GM18519 (cell line): Measurements from ENCODE around the gene ADAMTSL4.
"Not testable (repeated sequence)": the region's sequence is repeated elsewhere in the genome, so short reads cannot be mapped to it uniquely, and the experiment has no call there.

ENCODE experiments used
- ATAC-seq: cut with Tn5 transposase; IDR thresholded peaks from one replicate; pipeline ENCODE4 v1.9.1; 2021; ENCODE audit warnings: mild to moderate bottlenecking, moderate library complexity; ENCODE audit not compliant: unreplicated experiment, low FRiP score

The ADAMTSL4 gene

GRCh38 chr1:150579945-150580642 is 30.9 kb downstream of the ADAMTSL4 start:
- no peak for ATAC-seq

DNA sequence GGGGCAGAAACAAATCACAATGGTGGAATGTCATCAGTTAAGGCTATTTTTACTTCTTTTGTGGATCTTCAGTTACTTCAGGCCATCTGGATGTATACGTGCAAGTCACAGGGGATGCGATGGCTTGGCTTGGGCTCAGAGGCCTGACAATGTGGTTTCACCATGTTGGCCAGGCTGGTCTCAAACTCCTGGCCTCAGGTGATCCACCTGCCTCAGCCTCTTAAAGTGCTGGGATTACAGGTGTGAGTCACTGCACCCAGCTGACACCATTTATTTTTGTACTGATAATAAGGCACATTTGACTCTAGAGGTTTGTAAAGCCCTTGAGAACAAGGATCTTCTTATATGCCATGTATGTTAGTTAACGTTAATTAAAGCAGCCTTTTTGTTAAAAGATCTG is 31.8 kb downstream of the ADAMTSL4 start:
- not testable (repeated sequence) for ATAC-seq

- not testable (repeated sequence) for ATAC-seq
Measured at GRCh38 chr1:150581437-150581836, 32.2 kb downstream of the ADAMTSL4 start.

DNA sequence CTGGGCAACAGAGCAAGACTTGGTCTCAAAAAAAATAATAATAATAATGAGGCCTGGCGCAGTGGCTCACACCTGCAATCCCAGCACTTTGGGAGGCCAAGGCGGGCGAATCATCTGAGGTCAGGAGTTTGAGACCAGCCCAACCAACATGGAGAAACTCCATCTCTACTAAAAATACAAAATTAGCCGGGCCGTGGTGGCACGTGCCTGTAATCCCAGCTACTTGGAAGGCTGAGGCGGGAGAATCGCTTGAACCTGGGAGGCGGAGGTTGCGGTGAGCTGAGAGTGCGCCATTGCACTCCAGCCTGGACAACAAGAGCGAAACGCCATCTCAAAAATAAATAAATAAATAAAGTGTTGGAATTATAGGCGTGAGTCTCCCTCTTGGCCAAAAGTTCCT is 32.8 kb downstream of the ADAMTSL4 start:
- ATAC-seq = not testable (repeated sequence)

DNA sequence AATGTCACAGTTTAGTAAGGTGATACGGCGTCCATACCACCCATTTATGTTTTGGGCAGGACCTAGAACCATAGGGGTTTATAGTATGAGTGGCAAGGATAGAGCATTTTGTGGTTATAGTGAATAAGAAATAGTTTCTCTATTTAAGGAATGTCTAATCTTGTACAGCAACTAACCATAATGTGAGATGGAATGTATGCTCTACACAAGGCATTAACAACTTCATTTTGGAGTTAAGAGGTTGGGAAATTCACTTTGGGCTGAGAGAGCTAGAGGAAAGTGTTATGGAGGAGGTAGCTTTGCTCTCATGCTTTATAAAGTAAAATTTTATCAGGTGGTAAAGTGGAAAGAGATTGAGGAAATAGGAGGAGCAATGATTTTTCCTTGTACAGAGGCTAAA is 33.2 kb downstream of the ADAMTSL4 start:
- ATAC-seq = no peak

GRCh38 chr1:150596095-150596892 is 47.1 kb downstream of the ADAMTSL4 start:
- no peak for ATAC-seq

DNA sequence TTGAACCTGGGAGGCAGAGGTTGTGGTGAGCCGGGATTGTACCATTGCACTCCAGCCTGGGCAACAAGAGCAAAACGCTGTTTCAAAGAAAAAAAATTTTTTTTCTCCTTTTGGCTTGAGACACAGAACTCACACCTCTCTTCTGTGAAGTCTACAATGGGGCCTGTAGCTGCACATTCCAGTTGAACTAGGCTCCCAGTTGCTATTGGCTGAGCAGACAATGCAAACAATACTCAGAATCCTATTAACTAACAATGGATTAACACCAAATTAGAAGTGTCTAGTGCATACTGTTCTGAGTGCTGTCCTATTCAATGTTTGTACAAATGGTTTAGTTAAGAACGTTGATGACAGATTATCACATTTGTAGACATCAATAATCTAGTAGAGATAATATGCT is 47.8 kb downstream of the ADAMTSL4 start:
- no peak for ATAC-seq

DNA sequence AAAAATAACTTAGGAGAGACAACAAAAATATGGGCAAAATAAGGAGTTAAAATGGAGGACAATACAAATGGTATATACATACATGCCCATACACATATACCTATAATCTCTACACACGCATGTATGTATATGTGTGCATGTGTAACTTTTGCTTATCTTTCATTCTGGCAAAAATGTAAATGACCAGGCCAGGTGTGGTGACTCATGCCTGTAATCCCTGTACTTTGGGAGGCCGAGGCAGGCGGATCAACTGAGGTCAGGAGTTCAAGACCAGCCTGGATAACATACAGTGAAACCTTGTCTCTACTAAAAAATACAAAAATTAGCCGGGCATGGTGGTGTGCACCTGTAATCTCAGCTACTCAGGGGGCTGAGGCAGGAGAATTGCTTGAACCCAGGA is 49.1 kb downstream of the ADAMTSL4 start:
- not testable (repeated sequence) for ATAC-seq

DNA sequence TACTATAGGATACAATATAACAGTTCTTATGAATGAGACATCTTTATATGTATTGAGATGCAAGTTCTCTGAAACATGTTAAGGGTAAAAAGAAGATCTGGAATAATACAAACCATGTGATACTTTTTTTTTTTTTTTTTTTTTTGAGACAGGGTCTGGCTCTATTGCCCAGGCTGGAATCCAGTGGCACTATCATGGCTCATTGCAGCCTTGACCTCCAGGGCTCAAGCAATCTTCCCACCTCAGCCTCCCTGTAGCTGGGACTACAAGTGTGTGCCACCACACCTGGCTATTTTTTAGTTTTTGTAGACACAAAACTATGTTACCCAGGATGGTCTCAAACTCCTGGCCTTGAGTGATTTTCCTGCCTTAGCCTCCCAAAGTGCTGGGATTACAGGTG is 52.3 kb downstream of the ADAMTSL4 start:
- no peak for ATAC-seq

GRCh38 chr1:150602372-150602771 is 53.2 kb downstream of the ADAMTSL4 start:
- not testable (repeated sequence) for ATAC-seq

- no peak for ATAC-seq
Measured at GRCh38 chr1:150603711-150604110, 54.5 kb downstream of the ADAMTSL4 start.

DNA sequence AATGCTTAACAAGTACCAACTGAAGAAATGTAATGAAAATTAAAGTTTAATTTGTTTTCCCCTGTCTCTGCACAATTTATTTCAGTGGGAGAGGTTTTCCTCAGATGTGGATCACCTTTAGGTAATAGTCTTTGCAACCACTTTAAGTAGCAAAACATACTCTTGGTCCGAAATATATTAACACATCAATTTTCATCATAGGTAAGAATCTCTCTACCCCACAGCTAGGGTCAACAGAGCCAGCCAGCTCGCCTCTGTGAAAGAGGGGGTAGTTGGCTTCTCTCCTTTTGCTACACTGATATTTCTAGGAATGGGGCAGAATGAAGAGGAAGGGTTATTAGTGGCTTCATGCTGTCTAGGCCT is 55.0 kb downstream of the ADAMTSL4 start:
- no peak for ATAC-seq

DNA sequence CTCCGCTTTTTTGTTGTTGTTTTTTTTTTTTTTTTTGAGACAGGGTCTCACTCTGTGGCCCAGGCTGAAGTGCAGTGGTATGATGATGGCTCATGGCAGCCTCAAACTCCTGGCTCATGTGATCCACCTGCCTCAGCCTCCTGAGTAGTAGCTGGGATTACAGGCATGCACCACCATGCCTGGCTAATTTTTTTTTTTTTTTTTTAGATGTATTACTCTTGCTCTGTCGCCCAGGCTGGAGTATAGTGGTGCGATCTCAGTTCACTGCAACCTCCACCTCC is 56.2 kb downstream of the ADAMTSL4 start:
- not testable (repeated sequence) for ATAC-seq

GRCh38 chr1:150606463-150607142 is 57.4 kb downstream of the ADAMTSL4 start:
- no peak for ATAC-seq

DNA sequence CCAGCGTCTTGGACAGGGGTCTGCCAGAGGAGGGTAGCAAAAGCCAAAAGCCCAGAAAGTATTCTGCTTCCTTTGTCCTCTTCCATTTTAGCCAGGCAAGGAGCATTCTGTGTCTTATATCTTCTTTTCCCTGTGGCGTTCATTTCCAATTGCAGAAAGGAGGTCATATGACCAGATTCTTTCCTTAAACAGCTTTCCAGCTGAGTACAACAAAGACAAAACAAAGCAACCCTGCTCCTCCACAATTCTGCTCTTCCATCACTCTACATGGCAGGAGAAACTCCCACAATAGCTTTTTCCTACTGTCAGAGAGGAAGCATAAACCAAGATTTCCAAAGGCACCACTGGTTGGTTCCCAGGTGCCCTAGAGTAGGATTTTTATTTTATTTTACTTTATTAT is 60.5 kb downstream of the ADAMTSL4 start:
- ATAC-seq = no peak
